Activated CD8-positive, alpha-beta memory T cell treated with anti-CD3 and anti-CD28 coated beads for 48 hours (primary cell): ENCODE measurements around the gene AARS2.
"Not testable (repeated sequence)": the region's sequence is repeated elsewhere in the genome, so short reads cannot be mapped to it uniquely, and the experiment has no call there.

ENCODE experiments used
- DNase-seq, 3 experiments: peaks; one replicate each; pipeline ENCODE4 v3.0.0-alpha.2; 2020; ENCODE audit warnings: low read depth in 2 of 3, low spot score in 2 of 3

AARS2 gene

GRCh38 chr6:44312901-44313788 is at the start of gene AARS2:
Gene AARS2 (minus strand): TSS chr6:44313347. CDS start chr6:44313323, 24 bp downstream.
- peak; percentile 83 to 97 (median 96) for DNase-seq

GRCh38 chr6:44361947-44362346 is 48.8 kb upstream of the AARS2 start:
- no peak for DNase-seq

GRCh38 chr6:44359973-44360372 is 46.8 kb upstream of the AARS2 start:
- DNase-seq: no peak

- no peak for DNase-seq
Measured at GRCh38 chr6:44356487-44356886, 43.3 kb upstream of the AARS2 start.

- DNase-seq: no peak
Measured at GRCh38 chr6:44355640-44356039, 42.5 kb upstream of the AARS2 start.

- DNase-seq: no peak
Measured at GRCh38 chr6:44353336-44353735, 40.2 kb upstream of the AARS2 start.

GRCh38 chr6:44352259-44352658 is 39.1 kb upstream of the AARS2 start:
- no peak for DNase-seq

GRCh38 chr6:44350650-44350994 is 37.5 kb upstream of the AARS2 start:
- DNase-seq: not testable (repeated sequence)

- no peak for DNase-seq
Measured at GRCh38 chr6:44349904-44350649, 36.9 kb upstream of the AARS2 start.

- not testable (repeated sequence) for DNase-seq
Measured at GRCh38 chr6:44346818-44347217, 33.7 kb upstream of the AARS2 start.

- DNase-seq: no peak
Measured at GRCh38 chr6:44342489-44342888, 29.3 kb upstream of the AARS2 start, which contains the start of gene SPATS1. Gene SPATS1 (plus strand): TSS chr6:44342650. CDS start chr6:44343096, 446 bp downstream.

- no peak for DNase-seq
Measured at GRCh38 chr6:44342052-44342451, 28.9 kb upstream of the AARS2 start.

- DNase-seq: no peak
Measured at GRCh38 chr6:44341095-44341890, 28.1 kb upstream of the AARS2 start.

GRCh38 chr6:44339763-44340625 is 26.8 kb upstream of the AARS2 start:
- no peak for DNase-seq

GRCh38 chr6:44339301-44339700 is 26.2 kb upstream of the AARS2 start:
- no peak for DNase-seq

- DNase-seq: peak in 2 of 3 experiments; percentile 25 to 47
Measured at GRCh38 chr6:44338228-44339122, 25.3 kb upstream of the AARS2 start.

GRCh38 chr6:44335631-44336030 is 22.5 kb upstream of the AARS2 start:
- no peak for DNase-seq

GRCh38 chr6:44333942-44334341 is 20.8 kb upstream of the AARS2 start:
- DNase-seq: no peak

- no peak for DNase-seq
Measured at GRCh38 chr6:44333273-44333919, 20.2 kb upstream of the AARS2 start.
